GM12801 (cell line): ENCODE results near the gene STX8.

Experiments used
- CTCF ChIP-seq: IDR thresholded peaks from one replicate; pipeline ENCODE4 v1.5.1; 2011; ENCODE audit warnings: control low read depth; ENCODE audit not compliant: insufficient read length; ENCODE audit errors: extremely low read depth

The STX8 gene, protein sequence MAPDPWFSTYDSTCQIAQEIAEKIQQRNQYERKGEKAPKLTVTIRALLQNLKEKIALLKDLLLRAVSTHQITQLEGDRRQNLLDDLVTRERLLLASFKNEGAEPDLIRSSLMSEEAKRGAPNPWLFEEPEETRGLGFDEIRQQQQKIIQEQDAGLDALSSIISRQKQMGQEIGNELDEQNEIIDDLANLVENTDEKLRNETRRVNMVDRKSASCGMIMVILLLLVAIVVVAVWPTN

GRCh38 chr17:9575381-9576101 lies at the start of gene STX8:
STX8 (minus strand) TSS chr17:9575820; CDS start chr17:9575808, 12 bp downstream.
- no peak for TF ChIP-seq CTCF

- no peak for TF ChIP-seq CTCF
These were observed 47.3 kb upstream of the STX8 start for GRCh38 chr17:9622961-9623360.

DNA sequence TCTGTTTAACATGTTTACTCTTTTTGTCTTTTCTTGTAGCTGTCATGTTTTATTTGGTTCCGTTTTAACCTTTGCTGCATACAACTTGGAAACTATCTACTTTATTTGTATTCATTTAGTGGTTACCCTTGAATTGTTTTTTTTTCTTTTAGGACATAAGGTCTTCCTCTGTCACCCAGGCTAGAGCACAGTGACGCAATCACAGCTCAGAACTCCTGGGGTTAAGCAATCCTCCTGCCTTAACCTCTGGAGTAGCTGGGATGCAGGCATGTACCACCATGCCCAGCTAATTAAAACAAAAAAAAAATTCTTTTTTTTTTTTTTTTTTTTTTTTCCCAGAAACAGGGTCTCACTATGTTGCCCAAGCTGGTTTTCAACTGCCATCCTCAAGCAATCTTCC lies 39.9 kb upstream of the STX8 start:
- no peak for TF ChIP-seq CTCF

DNA sequence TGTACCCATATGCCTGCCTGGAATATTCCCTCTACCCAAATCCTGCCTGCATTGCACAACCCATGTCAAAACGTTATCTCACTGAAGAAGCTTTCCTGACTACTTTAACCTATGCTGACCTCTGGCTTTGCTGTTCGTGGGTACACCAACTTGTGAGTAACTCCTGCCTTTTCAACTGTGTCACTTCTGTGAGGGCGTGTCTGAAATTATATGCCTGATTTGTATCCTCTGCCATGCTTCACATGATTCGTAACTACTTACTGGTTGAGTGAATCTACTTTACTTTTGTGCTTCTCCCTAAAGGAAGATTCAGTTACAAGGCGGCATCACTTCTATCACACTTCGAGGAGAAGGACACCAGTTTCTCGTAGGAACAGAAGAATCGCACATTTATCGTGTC lies 36.4 kb upstream of the STX8 start:
- TF ChIP-seq CTCF: no peak

DNA sequence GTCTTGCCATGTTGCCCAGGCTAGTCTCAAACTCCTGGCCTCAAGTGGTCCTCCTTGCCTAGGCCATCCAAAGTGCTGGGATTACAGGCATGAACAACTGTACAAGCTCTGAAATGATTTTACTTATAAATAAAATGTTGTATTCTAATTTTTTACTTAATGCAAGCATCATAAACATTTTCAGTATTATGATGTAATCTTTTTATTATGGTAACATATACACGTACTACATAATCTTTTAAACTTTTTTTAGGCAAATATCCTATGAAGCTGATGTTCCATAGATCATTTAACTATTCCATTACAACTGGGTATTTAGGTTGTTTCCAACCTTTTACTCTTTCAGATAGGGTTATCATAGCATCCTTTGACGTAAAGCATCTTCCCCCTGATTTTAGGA lies 35.9 kb upstream of the STX8 start:
- no peak for TF ChIP-seq CTCF

DNA sequence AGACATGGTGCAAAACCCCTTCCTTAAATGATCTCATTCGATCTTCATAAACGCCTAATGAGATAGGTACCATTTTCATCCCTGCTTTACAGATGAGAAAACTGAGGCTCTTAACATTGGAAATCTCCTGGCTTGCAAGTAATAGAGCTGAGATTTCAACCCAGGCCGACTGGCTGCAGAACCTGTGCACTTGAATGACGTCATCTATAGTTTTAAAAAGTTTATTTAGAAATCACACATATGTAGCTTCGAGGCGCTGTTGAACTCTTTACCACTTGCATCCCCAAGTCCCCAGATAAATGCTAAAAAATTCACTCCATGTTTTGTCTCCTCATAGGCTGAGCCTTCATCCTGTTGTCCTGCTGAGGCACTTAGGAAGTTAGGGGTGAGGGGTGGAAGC lies 30.8 kb upstream of the STX8 start:
- TF ChIP-seq CTCF: no peak

- no peak for TF ChIP-seq CTCF
These were observed 23.0 kb upstream of the STX8 start for GRCh38 chr17:9598661-9599060.
